Measurements from ENCODE around the gene CFAP46. TPM values are rescaled to one million over a fixed set of nuclear protein-coding genes. Genes with fewer than 3 reads are reported as not detected.
A peak's percentile ranks its signal among the peaks of the same experiment; 100 is the strongest.

CFAP46 gene
- total and polyA plus RNA-seq, 2 of the 4 experiments (the other 2 are of a cell fraction): 1.3 to 1.8 TPM

- ATAC-seq (ENCODE audit: low read depth) (peak; percentile 59), DNase-seq (peak; percentile 16)
- Histone ChIP-seq H2AFZ (replicated peaks; ENCODE audit: low read length, poor library complexity) (peak overlapping the region; percentile 33), H3K18ac (ENCODE audit: low read depth, low read length) (no peak overlapping the region), H3K4me1 (ENCODE audit: control insufficient read depth, insufficient read depth, low read length) (no peaks in the 10 kb centered on the region), H3K27ac (ENCODE audit: insufficient read depth, low read length) (no peak overlapping the region), H3K4me3 (ENCODE audit: insufficient read depth, low read depth, low read length) (no peak overlapping the region), H4K8ac (ENCODE audit: low read depth in 2 of 2, low read length in 2 of 2) (no peak overlapping the region), H3K9ac (ENCODE audit: low read depth, low read length) (no peak overlapping the region), H3K36me3 (ENCODE audit: control insufficient read depth, insufficient read depth, low read length) (0 out of 2 replicates have a peak, but pooled peaks cover 1% of the 10 kb centered on the region), H2AK5ac (ENCODE audit: low read depth, low read length) (no peak overlapping the region), H3K9me1 (ENCODE audit: insufficient read depth, low read length) (no peaks in the 10 kb centered on the region), H3K79me1 (ENCODE audit: low read depth in 1 of 2, low read length in 2 of 2) (no peaks in the 10 kb centered on the region), H3K27me3 (ENCODE audit: control insufficient read depth, insufficient read depth, low read length) (peaks cover 67% of the 10 kb centered on the region), H3K23ac (ENCODE audit: low read depth, low read length) (no peak overlapping the region), H2BK120ac (ENCODE audit: low read depth, low read length) (no peak overlapping the region), H2BK20ac (ENCODE audit: low read depth, low read length) (no peak overlapping the region), H4K91ac (ENCODE audit: insufficient read depth, low read depth, low read length) (no peak overlapping the region), H3K14ac (replicated peaks; ENCODE audit: low read depth, low read length) (no peak overlapping the region), H2BK5ac (ENCODE audit: low read depth, low read length, poor library complexity, severe bottlenecking) (no peak overlapping the region), H2AK9ac (replicated peaks; ENCODE audit: low read depth, low read length, poor library complexity) (no peak overlapping the region), H4K20me1 (ENCODE audit: insufficient read depth, low read length) (no peaks in the 10 kb centered on the region), H3K4me2 (ENCODE audit: low read depth, low read length) (no peak overlapping the region), H3K9me3 (ENCODE audit: control insufficient read depth, insufficient read depth, low read length) (peaks cover 5% of the 10 kb centered on the region; the same call in 1 of the 2 replicates), H4K5ac (ENCODE audit: low read depth, low read length) (no peak overlapping the region), H3K4ac (ENCODE audit: low read depth, low read length) (no peak overlapping the region), H3K56ac (ENCODE audit: extremely low read depth, insufficient read depth, low read length) (no peak overlapping the region), H2BK15ac (ENCODE audit: low read depth, low read length) (no peak overlapping the region)
- no TSS peak for BruUV-seq (replicated peaks)
- dilution Hi-C loops (cut with HindIII; ENCODE audit: low sequenced_read_pairs, unreplicated experiment) (no loop called here), intact Hi-C loops (cut with micrococcal nuclease) (loop anchor here (1.0 kb wide), 1 partner anchor 134 kb away; no protein-coding TSS in a partner anchor), in situ Hi-C loops (cut with MboI; ENCODE audit: low sequenced_read_pairs) (no loop called here)
- ChIA-PET POLR2A (ENCODE audit: unreplicated experiment) (no interaction called here), CTCF (no interaction called here)
- TF ChIP-seq SMC3 (IDR thresholded peaks at IDR 0.05; ENCODE audit: low read depth, low read length) (peak; percentile 30), CEBPB (IDR thresholded peaks at IDR 0.05; ENCODE audit: low read depth, low read length) (no peak), MXI1 (IDR thresholded peaks at IDR 0.05; ENCODE audit: borderline replicate concordance, low read depth, low read length) (no peak), RAD21 (IDR thresholded peaks at IDR 0.05; ENCODE audit: low read length) (peak; percentile 45), RCOR1 (IDR thresholded peaks at IDR 0.05; ENCODE audit: insufficient replicate concordance, low read length) (no peak), BHLHE40 (IDR thresholded peaks at IDR 0.05; ENCODE audit: low read depth, low read length) (no peak), CHD1 (IDR thresholded peaks at IDR 0.05; ENCODE audit: low read depth, low read length) (no peak), CTCF (conservative IDR thresholded peaks at IDR 0.05; ENCODE audit: low read depth, low read length) (peak; percentile 41), RFX5 (IDR thresholded peaks at IDR 0.05; ENCODE audit: low read depth, low read length) (no peak), FOS (IDR thresholded peaks at IDR 0.05; ENCODE audit: low read depth, low read length) (no peak)
- TF ChIP-seq, protein P1, sequence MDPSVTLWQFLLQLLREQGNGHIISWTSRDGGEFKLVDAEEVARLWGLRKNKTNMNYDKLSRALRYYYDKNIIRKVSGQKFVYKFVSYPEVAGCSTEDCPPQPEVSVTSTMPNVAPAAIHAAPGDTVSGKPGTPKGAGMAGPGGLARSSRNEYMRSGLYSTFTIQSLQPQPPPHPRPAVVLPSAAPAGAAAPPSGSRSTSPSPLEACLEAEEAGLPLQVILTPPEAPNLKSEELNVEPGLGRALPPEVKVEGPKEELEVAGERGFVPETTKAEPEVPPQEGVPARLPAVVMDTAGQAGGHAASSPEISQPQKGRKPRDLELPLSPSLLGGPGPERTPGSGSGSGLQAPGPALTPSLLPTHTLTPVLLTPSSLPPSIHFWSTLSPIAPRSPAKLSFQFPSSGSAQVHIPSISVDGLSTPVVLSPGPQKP (IDR thresholded peaks at IDR 0.05; ENCODE audit: borderline replicate concordance, low read depth, low read length): no peak
- TF ChIP-seq, protein P2, sequence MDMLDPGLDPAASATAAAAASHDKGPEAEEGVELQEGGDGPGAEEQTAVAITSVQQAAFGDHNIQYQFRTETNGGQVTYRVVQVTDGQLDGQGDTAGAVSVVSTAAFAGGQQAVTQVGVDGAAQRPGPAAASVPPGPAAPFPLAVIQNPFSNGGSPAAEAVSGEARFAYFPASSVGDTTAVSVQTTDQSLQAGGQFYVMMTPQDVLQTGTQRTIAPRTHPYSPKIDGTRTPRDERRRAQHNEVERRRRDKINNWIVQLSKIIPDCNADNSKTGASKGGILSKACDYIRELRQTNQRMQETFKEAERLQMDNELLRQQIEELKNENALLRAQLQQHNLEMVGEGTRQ (IDR thresholded peaks at IDR 0.05; ENCODE audit: low read depth, low read length): no peak
- 3% methylated on average over 45 of the region's 79 CpGs; no CpG with 5 or more reads in 1 of the 2 experiments for WGBS, 2 experiments (ENCODE audit: extremely low coverage in 2 of 2, insufficient read length in 1 of 2)
Observed at GRCh38 chr10:132788180-132788830, 154.1 kb downstream of the CFAP46 start.
